Gastroesophageal sphincter (tissue), 3 donors: ENCODE measurements around the gene REC114.

ENCODE experiments used
- POLR2A ChIP-seq, 2 donors: fragments of 450-650 bp; IDR thresholded peaks; one replicate each; pipeline ENCODE4 v1.6.1; 2017; ENCODE audit warnings: antibody characterized with exemption in 2 of 2, mild to moderate bottlenecking in 2 of 2, moderate library complexity in 1 of 2
- TF ChIP-seq, protein P1 (sequence below), 4 experiments: fragments of 200-600 bp in 2 of 4; fragments of 450-650 bp in 2 of 4; sonication (generic) in 1 of 4; IDR thresholded peaks; one replicate each; pipeline ENCODE4 v1.5.1; 2017 to 2019; ENCODE audit warnings: antibody characterized with exemption in 4 of 4, mild to moderate bottlenecking in 2 of 4, moderate library complexity in 2 of 4

DNA sequence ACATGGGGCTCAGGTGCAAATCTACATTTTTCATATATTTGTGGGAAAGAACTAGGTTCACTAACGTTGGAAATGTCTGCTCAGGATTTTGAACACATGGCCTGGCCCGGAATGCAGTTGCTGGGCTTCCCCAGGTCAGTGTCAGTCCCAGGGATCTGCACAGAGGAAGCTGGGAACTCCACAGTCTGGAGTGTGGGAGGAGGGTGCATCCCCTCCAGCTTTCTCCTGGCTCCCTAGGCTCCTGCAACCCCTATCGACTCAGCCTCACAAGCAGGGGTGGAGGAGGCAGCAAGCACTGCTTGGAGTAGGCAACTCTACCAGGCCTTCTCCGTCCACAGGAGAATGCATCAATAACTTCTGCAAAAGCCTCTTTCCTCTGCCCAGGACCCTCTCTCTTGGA is 44.1 kb upstream of the REC114 start:
- TF ChIP-seq, protein P1, sequence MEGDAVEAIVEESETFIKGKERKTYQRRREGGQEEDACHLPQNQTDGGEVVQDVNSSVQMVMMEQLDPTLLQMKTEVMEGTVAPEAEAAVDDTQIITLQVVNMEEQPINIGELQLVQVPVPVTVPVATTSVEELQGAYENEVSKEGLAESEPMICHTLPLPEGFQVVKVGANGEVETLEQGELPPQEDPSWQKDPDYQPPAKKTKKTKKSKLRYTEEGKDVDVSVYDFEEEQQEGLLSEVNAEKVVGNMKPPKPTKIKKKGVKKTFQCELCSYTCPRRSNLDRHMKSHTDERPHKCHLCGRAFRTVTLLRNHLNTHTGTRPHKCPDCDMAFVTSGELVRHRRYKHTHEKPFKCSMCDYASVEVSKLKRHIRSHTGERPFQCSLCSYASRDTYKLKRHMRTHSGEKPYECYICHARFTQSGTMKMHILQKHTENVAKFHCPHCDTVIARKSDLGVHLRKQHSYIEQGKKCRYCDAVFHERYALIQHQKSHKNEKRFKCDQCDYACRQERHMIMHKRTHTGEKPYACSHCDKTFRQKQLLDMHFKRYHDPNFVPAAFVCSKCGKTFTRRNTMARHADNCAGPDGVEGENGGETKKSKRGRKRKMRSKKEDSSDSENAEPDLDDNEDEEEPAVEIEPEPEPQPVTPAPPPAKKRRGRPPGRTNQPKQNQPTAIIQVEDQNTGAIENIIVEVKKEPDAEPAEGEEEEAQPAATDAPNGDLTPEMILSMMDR (IDR thresholded peaks at IDR 0.05) = no peak
- no peak for TF ChIP-seq POLR2A (IDR thresholded peaks at IDR 0.05)
